Measurements from ENCODE around the gene MBD5.

Gene MBD5

GRCh38 chr2:148237911-148238310 lies 217.0 kb downstream of the MBD5 start:
- peaks cover 7% of the 10 kb centered on the region for H3K9me3 ChIP-seq (ENCODE audit: insufficient read depth, low read depth, low read length)
- H3K4me3 ChIP-seq (ENCODE audit: low read length), result no peak overlapping the region
- no peaks in the 10 kb centered on the region; the same call in 1 of the 2 replicates for H3K36me3 ChIP-seq (ENCODE audit: insufficient read depth, low read depth, low read length)

GRCh38 chr2:148238561-148238960 lies 217.7 kb downstream of the MBD5 start:
- H3K4me3 ChIP-seq (ENCODE audit: low read length), result no peak overlapping the region
- H3K27ac ChIP-seq (ENCODE audit: low read length), result no peak overlapping the region
- H3K4me1 ChIP-seq (ENCODE audit: insufficient read depth, low read length), result no peaks in the 10 kb centered on the region
- peaks cover 7% of the 10 kb centered on the region for H3K9me3 ChIP-seq (ENCODE audit: insufficient read depth, low read depth, low read length)
- no peaks in the 10 kb centered on the region; the same call in 1 of the 2 replicates for H3K36me3 ChIP-seq (ENCODE audit: insufficient read depth, low read depth, low read length)
- no peak overlapping the region for H3K9ac ChIP-seq (ENCODE audit: low read depth, low read length)
- no peaks in the 10 kb centered on the region for H3K27me3 ChIP-seq (ENCODE audit: insufficient read depth, low read length)

More at GRCh38 chr2:148237911-148238310, 217.0 kb downstream of the MBD5 start:
- no peaks in the 10 kb centered on the region for H3K27me3 ChIP-seq (ENCODE audit: insufficient read depth, low read length)
- H3K9ac ChIP-seq (ENCODE audit: low read depth, low read length), result no peak overlapping the region
- H3K27ac ChIP-seq (ENCODE audit: low read length), result no peak overlapping the region
- no peaks in the 10 kb centered on the region for H3K4me1 ChIP-seq (ENCODE audit: insufficient read depth, low read length)

GRCh38 chr2:148240838-148241237 lies 219.9 kb downstream of the MBD5 start:
- Histone ChIP-seq H3K36me3 (ENCODE audit: insufficient read depth, low read depth, low read length) (no peaks in the 10 kb centered on the region; the same call in 1 of the 2 replicates), H3K4me3 (ENCODE audit: low read length) (no peak overlapping the region), H3K27ac (ENCODE audit: low read length) (no peak overlapping the region), H3K9me3 (ENCODE audit: insufficient read depth, low read depth, low read length) (peaks cover 7% of the 10 kb centered on the region), H3K4me1 (ENCODE audit: insufficient read depth, low read length) (no peaks in the 10 kb centered on the region), H3K9ac (ENCODE audit: low read depth, low read length) (no peak overlapping the region), H3K27me3 (ENCODE audit: insufficient read depth, low read length) (no peaks in the 10 kb centered on the region)

GRCh38 chr2:148244593-148245292 lies 223.9 kb downstream of the MBD5 start:
- Histone ChIP-seq H3K9ac (ENCODE audit: low read depth, low read length) (no peak overlapping the region), H3K4me1 (ENCODE audit: insufficient read depth, low read length) (no peaks in the 10 kb centered on the region), H3K27me3 (ENCODE audit: insufficient read depth, low read length) (no peaks in the 10 kb centered on the region), H3K9me3 (ENCODE audit: insufficient read depth, low read depth, low read length) (no peaks in the 10 kb centered on the region; the same call in 1 of the 2 replicates), H3K27ac (ENCODE audit: low read length) (no peak overlapping the region), H3K4me3 (ENCODE audit: low read length) (no peak overlapping the region), H3K36me3 (ENCODE audit: insufficient read depth, low read depth, low read length) (no peaks in the 10 kb centered on the region)

GRCh38 chr2:148251993-148252392 lies 231.1 kb downstream of the MBD5 start:
- Histone ChIP-seq H3K36me3 (ENCODE audit: insufficient read depth, low read depth, low read length) (0 out of 2 replicates have a peak, but pooled peaks cover 9% of the 10 kb centered on the region), H3K9me3 (ENCODE audit: insufficient read depth, low read depth, low read length) (peaks cover 28% of the 10 kb centered on the region), H3K9ac (ENCODE audit: low read depth, low read length) (no peak overlapping the region), H3K27me3 (ENCODE audit: insufficient read depth, low read length) (no peaks in the 10 kb centered on the region), H3K4me1 (ENCODE audit: insufficient read depth, low read length) (no peaks in the 10 kb centered on the region), H3K27ac (ENCODE audit: low read length) (no peak overlapping the region), H3K4me3 (ENCODE audit: low read length) (no peak overlapping the region)

- Histone ChIP-seq H3K4me1 (ENCODE audit: insufficient read depth, low read length) (no peaks in the 10 kb centered on the region), H3K27ac (ENCODE audit: low read length) (no peak overlapping the region), H3K36me3 (ENCODE audit: insufficient read depth, low read depth, low read length) (0 out of 2 replicates have a peak, but pooled peaks cover 9% of the 10 kb centered on the region), H3K9me3 (ENCODE audit: insufficient read depth, low read depth, low read length) (peaks cover 28% of the 10 kb centered on the region), H3K27me3 (ENCODE audit: insufficient read depth, low read length) (no peaks in the 10 kb centered on the region), H3K9ac (ENCODE audit: low read depth, low read length) (no peak overlapping the region), H3K4me3 (ENCODE audit: low read length) (no peak overlapping the region)
Measured at GRCh38 chr2:148252646-148253045, 231.8 kb downstream of the MBD5 start.

GRCh38 chr2:148253685-148254084 lies 232.8 kb downstream of the MBD5 start:
- Histone ChIP-seq H3K27me3 (ENCODE audit: insufficient read depth, low read length) (no peaks in the 10 kb centered on the region), H3K9me3 (ENCODE audit: insufficient read depth, low read depth, low read length) (peaks cover 32% of the 10 kb centered on the region), H3K4me3 (ENCODE audit: low read length) (no peak overlapping the region), H3K4me1 (ENCODE audit: insufficient read depth, low read length) (no peaks in the 10 kb centered on the region), H3K27ac (ENCODE audit: low read length) (no peak overlapping the region), H3K36me3 (ENCODE audit: insufficient read depth, low read depth, low read length) (0 out of 2 replicates have a peak, but pooled peaks cover 9% of the 10 kb centered on the region), H3K9ac (ENCODE audit: low read depth, low read length) (no peak overlapping the region)

- H3K36me3 ChIP-seq (ENCODE audit: insufficient read depth, low read depth, low read length), result 0 out of 2 replicates have a peak, but pooled peaks cover 9% of the 10 kb centered on the region
- H3K27ac ChIP-seq (ENCODE audit: low read length), result no peak overlapping the region
- H3K9ac ChIP-seq (ENCODE audit: low read depth, low read length), result no peak overlapping the region
- H3K9me3 ChIP-seq (ENCODE audit: insufficient read depth, low read depth, low read length), result peaks cover 47% of the 10 kb centered on the region
- no peaks in the 10 kb centered on the region for H3K4me1 ChIP-seq (ENCODE audit: insufficient read depth, low read length)
- no peak overlapping the region for H3K4me3 ChIP-seq (ENCODE audit: low read length)
- no peaks in the 10 kb centered on the region for H3K27me3 ChIP-seq (ENCODE audit: insufficient read depth, low read length)
Measured at GRCh38 chr2:148255929-148256328, 235.0 kb downstream of the MBD5 start.

GRCh38 chr2:148257276-148257675 lies 236.4 kb downstream of the MBD5 start:
- Histone ChIP-seq H3K36me3 (ENCODE audit: insufficient read depth, low read depth, low read length) (0 out of 2 replicates have a peak, but pooled peaks cover 9% of the 10 kb centered on the region), H3K4me3 (ENCODE audit: low read length) (no peak overlapping the region), H3K9me3 (ENCODE audit: insufficient read depth, low read depth, low read length) (peaks cover 46% of the 10 kb centered on the region), H3K27ac (ENCODE audit: low read length) (no peak overlapping the region), H3K9ac (ENCODE audit: low read depth, low read length) (no peak overlapping the region), H3K4me1 (ENCODE audit: insufficient read depth, low read length) (no peaks in the 10 kb centered on the region), H3K27me3 (ENCODE audit: insufficient read depth, low read length) (no peaks in the 10 kb centered on the region)

GRCh38 chr2:148258124-148258523 lies 237.2 kb downstream of the MBD5 start:
- Histone ChIP-seq H3K9me3 (ENCODE audit: insufficient read depth, low read depth, low read length) (peaks cover 38% of the 10 kb centered on the region), H3K4me1 (ENCODE audit: insufficient read depth, low read length) (no peaks in the 10 kb centered on the region), H3K9ac (ENCODE audit: low read depth, low read length) (no peak overlapping the region), H3K27me3 (ENCODE audit: insufficient read depth, low read length) (no peaks in the 10 kb centered on the region), H3K36me3 (ENCODE audit: insufficient read depth, low read depth, low read length) (0 out of 2 replicates have a peak, but pooled peaks cover 9% of the 10 kb centered on the region), H3K27ac (ENCODE audit: low read length) (no peak overlapping the region), H3K4me3 (ENCODE audit: low read length) (no peak overlapping the region)

- H3K9ac ChIP-seq (ENCODE audit: low read depth, low read length), result no peak overlapping the region
- H3K27ac ChIP-seq (ENCODE audit: low read length), result no peak overlapping the region
- no peak overlapping the region for H3K4me3 ChIP-seq (ENCODE audit: low read length)
- H3K9me3 ChIP-seq (ENCODE audit: insufficient read depth, low read depth, low read length), result peaks cover 22% of the 10 kb centered on the region
- H3K36me3 ChIP-seq (ENCODE audit: insufficient read depth, low read depth, low read length), result no peaks in the 10 kb centered on the region
- H3K27me3 ChIP-seq (ENCODE audit: insufficient read depth, low read length), result no peaks in the 10 kb centered on the region
- no peaks in the 10 kb centered on the region for H3K4me1 ChIP-seq (ENCODE audit: insufficient read depth, low read length)
Measured at GRCh38 chr2:148259674-148260073, 238.8 kb downstream of the MBD5 start.

- Histone ChIP-seq H3K36me3 (ENCODE audit: insufficient read depth, low read depth, low read length) (no peaks in the 10 kb centered on the region), H3K27me3 (ENCODE audit: insufficient read depth, low read length) (no peaks in the 10 kb centered on the region), H3K4me1 (ENCODE audit: insufficient read depth, low read length) (no peaks in the 10 kb centered on the region; the same call in 1 of the 2 replicates), H3K4me3 (ENCODE audit: low read length) (no peak overlapping the region), H3K9me3 (ENCODE audit: insufficient read depth, low read depth, low read length) (peaks cover 12% of the 10 kb centered on the region), H3K27ac (ENCODE audit: low read length) (no peak overlapping the region), H3K9ac (ENCODE audit: low read depth, low read length) (no peak overlapping the region)
Measured at GRCh38 chr2:148263890-148264289, 243.0 kb downstream of the MBD5 start.

All from iPS-20b (cell line).